HepG2 (cell line): ENCODE results near the gene MAGI1. TPM values are rescaled to one million over a fixed set of nuclear protein-coding genes. Genes with fewer than 3 reads are reported as not detected.

ENCODE experiments used
- ATAC-seq: fragments of 200-7000 bp; cut with Tn5 transposase; 3 replicates; pipeline ENCODE4 v1.9.1; 2020; ENCODE audit warnings: mild to moderate bottlenecking, moderate library complexity
- BruUV-seq: library from RNA; stranded (reverse); fragments of 400-500 nt; replicated peaks from 2 replicates; lab custom pipeline; 2021; lab: Mats Ljungman, UMichigan
- CTCF ChIA-PET: fragments of 300-600 bp; formaldehyde crosslinking; extraction: SDS; loops from one replicate; lab custom pipeline; 2021; ENCODE audit warnings: low total read pairs, inconsistent platforms, low intra/inter-chr PET ratio; lab: Yijun Ruan, JAX
- POLR2A ChIA-PET: fragments of 350-600 bp; sonication (Branson Sonifier 250); formaldehyde crosslinking; loops from one replicate; lab custom pipeline; 2020; ENCODE audit warnings: antibody characterized with exemption, inconsistent platforms; lab: Yijun Ruan, JAX
- DNase-seq: peaks from one replicate; pipeline ENCODE4 v3.0.0-alpha.2; 2015; ENCODE audit warnings: low spot score
- FAIRE-seq: peaks from 3 replicates; lab custom pipeline; 2011; peaks lifted over from hg19 to GRCh38; lab: Jason Lieb, UNC
- H2AFZ ChIP-seq: one replicate; pipeline ENCODE4 v1.6.1; 2011; ENCODE audit warnings: low read length, inconsistent platforms
- H3K27ac ChIP-seq: fragments of 300-600 bp; 3 replicates; pipeline ENCODE4 v1.8.0; 2011; ENCODE audit warnings: mixed run types, mild to moderate bottlenecking, mixed read lengths, low read length, inconsistent platforms; ENCODE audit not compliant: insufficient read depth; ENCODE audit errors: extremely low read length
- H3K27me3 ChIP-seq, 2 experiments: fragments of 200-600 bp in 1 of 2; 2 replicates in 1 of 2; 3 replicates in 1 of 2; pipeline versions ENCODE4 v1.6.0 to v1.8.0; 2011; ENCODE audit warnings: low read length in 2 of 2, mild to moderate bottlenecking in 2 of 2, moderate library complexity in 2 of 2, inconsistent platforms in 1 of 2; ENCODE audit not compliant: insufficient read depth in 2 of 2, control insufficient read depth in 1 of 2
- H3K36me3 ChIP-seq, 2 experiments: fragments of 200-600 bp in 1 of 2; replicated peaks in 1 of 2; 2 replicates in 1 of 2; 3 replicates in 1 of 2; pipeline versions ENCODE4 v1.5.1 to v1.8.0; 2011; ENCODE audit warnings: low read length in 2 of 2, inconsistent platforms in 1 of 2; ENCODE audit not compliant: insufficient read depth in 2 of 2, control insufficient read depth in 1 of 2
- H3K4me1 ChIP-seq: 2 replicates; pipeline ENCODE4 v1.5.1; 2012; ENCODE audit warnings: low read length, inconsistent platforms; ENCODE audit not compliant: insufficient read depth
- H3K4me2 ChIP-seq: 2 replicates; pipeline ENCODE4 v1.6.0; 2011; ENCODE audit warnings: low read depth, low read length, inconsistent platforms
- H3K4me3 ChIP-seq, 3 experiments: fragments of 200-600 bp in 1 of 3; sonication (generic), shearing (Covaris generic) in 1 of 3; replicated peaks in 1 of 3; 2 replicates each; pipeline ENCODE4 v1.5.1; 2011 to 2016; ENCODE audit warnings: low read length in 3 of 3, inconsistent platforms in 2 of 3, low read depth in 2 of 3, mild to moderate bottlenecking in 2 of 3, control low read depth in 1 of 3, mixed read lengths in 1 of 3; ENCODE audit not compliant: insufficient read depth in 1 of 3
- H3K79me2 ChIP-seq: one replicate; pipeline ENCODE4 v1.6.1; 2011; ENCODE audit warnings: low read length, inconsistent platforms; ENCODE audit not compliant: insufficient read depth
- H3K9ac ChIP-seq: 2 replicates; pipeline ENCODE4 v1.6.0; 2011; ENCODE audit warnings: mild to moderate bottlenecking, low read depth, low read length, inconsistent platforms; ENCODE audit not compliant: insufficient read depth
- H3K9me3 ChIP-seq: 2 replicates; pipeline ENCODE4 v1.5.1; 2012; ENCODE audit warnings: mild to moderate bottlenecking, low read length
- H4K20me1 ChIP-seq: 2 replicates; pipeline ENCODE4 v1.6.0; 2011; ENCODE audit warnings: inconsistent platforms, mild to moderate bottlenecking, low read length, moderate library complexity; ENCODE audit not compliant: insufficient read depth
- ARNTL ChIP-seq: sonication (generic); formaldehyde crosslinking; IDR thresholded peaks from 2 replicates; pipeline ENCODE4 v1.4.0; 2020; ENCODE audit warnings: mild to moderate bottlenecking, missing genetic modification reagents
- RAD21 ChIP-seq: fragments of 450-650 bp; formaldehyde crosslinking; IDR thresholded peaks from 2 replicates; pipeline ENCODE4 v1.5.0; 2020; ENCODE audit warnings: mild to moderate bottlenecking
- ZNF567 ChIP-seq: sonication (generic); formaldehyde crosslinking; IDR thresholded peaks from 2 replicates; pipeline ENCODE4 v1.8.1; 2023; ENCODE audit warnings: mild to moderate bottlenecking, missing genetic modification reagents, borderline replicate concordance
- ZSCAN9 ChIP-seq: IDR thresholded peaks from 2 replicates; pipeline ENCODE4 v1.6.1; 2016; ENCODE audit warnings: borderline replicate concordance
- WGBS: methylation state at CpG from one replicate; pipeline ENCODE4 v1.1.6; 2017; ENCODE audit warnings: low lambda C conversion rate; 5-methylcytosine and 5-hydroxymethylcytosine counted together
- in situ Hi-C: cut with HindIII; loops from 2 replicates; pipeline ENCODE4 v1.10.0; 2017; ENCODE audit warnings: low pct_unique_long_range_greater_than_20kb; ENCODE audit not compliant: extremely low pct_ligation_motif_present
- intact Hi-C: fragments of 100-400 bp; cut with micrococcal nuclease; formaldehyde crosslinking; loops from one replicate; pipeline ENCODE4 v1.10.0; 2022; ENCODE audit not compliant: unreplicated experiment
- polyA plus RNA-seq, 8 experiments: library from polyadenylated mRNA; depleted of rRNA in 3 of 8; stranded (reverse) in 7 of 8; unstranded in 1 of 8; fragments of >200 nt; fragmentation: Illumina TruSeq in 4 of 8; extraction: Trizol in 4 of 8; gene quantifications; 2 replicates each; pipeline versions ENCODE4 v1.2.1 to v1.2.3, GENCODE V29; 2011 to 2016; ENCODE audit warnings: low read depth in 4 of 8, missing spikeins in 1 of 8, mixed read lengths in 1 of 8; ENCODE audit not compliant: insufficient read depth in 1 of 8
- total RNA-seq, 5 experiments: library from RNA; depleted of rRNA; stranded (reverse); fragments of >200 nt; fragmentation: Illumina TruSeq; extraction: Trizol; gene quantifications; 2 replicates each; pipeline ENCODE4 v1.2.3, GENCODE V29; 2016; ENCODE audit warnings: low read depth in 1 of 5
- TF ChIP-seq, protein P1 (sequence below): sonication (generic); formaldehyde crosslinking; IDR thresholded peaks from 2 replicates; pipeline ENCODE4 v1.5.0; 2020; ENCODE audit warnings: mild to moderate bottlenecking, missing genetic modification reagents, moderate library complexity

The MAGI1 gene
- total and polyA plus RNA-seq, 2 of the 13 experiments (the other 11 are each of a cell fraction or from before 2014, with no cell fraction given) = 22.2 to 26.0 TPM

DNA sequence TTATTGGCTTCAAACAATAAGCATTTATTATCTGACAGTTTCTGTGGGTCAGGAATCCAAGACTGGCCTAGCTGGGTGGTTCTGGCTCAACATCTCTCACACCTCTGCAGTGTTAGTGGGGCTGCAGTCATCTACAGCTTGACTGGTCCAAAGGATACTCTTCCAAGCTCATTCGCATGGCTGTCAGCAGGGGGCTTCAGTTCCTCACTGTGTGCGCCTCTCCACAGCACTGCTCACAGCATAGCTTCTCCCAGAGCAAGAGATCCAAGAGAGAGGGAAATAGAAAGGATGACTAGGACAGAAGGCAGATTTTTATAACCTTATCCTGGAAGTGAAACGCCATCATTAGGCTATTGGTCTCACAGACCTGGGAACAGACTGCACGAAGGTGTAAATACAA lies 64.2 kb downstream of the MAGI1 start (continued):
- TF ChIP-seq ZSCAN9 (CRISPR knock-in tag) = no peak
- peak; percentile 16; the same call in 1 of the 2 replicates for TF ChIP-seq RAD21 (CRISPR knock-in tag)

DNA sequence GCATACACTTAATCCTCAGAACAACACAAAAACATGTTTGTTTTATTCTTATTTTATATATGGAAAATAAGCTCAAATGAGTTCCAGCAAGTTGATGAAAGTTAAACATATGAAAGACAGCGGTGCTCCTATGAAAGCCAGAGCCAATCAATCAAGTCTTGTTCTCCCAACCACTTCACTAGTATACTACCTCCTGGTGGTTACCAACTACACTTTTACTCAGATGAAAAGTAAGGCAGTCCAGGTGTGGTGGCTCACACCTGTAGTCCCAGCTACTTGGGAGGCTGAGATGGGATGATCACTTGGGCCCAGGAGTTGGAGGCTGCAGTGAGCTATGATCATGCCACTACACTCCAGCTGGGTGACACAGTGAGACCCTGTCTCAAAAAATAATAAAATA lies 66.0 kb downstream of the MAGI1 start:
- no peak overlapping the region for H2AFZ ChIP-seq
- H4K20me1 ChIP-seq = peaks cover 9% of the 10 kb centered on the region; the same call in 1 of the 2 replicates
- TF ChIP-seq, protein P1, sequence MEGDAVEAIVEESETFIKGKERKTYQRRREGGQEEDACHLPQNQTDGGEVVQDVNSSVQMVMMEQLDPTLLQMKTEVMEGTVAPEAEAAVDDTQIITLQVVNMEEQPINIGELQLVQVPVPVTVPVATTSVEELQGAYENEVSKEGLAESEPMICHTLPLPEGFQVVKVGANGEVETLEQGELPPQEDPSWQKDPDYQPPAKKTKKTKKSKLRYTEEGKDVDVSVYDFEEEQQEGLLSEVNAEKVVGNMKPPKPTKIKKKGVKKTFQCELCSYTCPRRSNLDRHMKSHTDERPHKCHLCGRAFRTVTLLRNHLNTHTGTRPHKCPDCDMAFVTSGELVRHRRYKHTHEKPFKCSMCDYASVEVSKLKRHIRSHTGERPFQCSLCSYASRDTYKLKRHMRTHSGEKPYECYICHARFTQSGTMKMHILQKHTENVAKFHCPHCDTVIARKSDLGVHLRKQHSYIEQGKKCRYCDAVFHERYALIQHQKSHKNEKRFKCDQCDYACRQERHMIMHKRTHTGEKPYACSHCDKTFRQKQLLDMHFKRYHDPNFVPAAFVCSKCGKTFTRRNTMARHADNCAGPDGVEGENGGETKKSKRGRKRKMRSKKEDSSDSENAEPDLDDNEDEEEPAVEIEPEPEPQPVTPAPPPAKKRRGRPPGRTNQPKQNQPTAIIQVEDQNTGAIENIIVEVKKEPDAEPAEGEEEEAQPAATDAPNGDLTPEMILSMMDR (CRISPR knock-in tag) = peak; percentile 20; the same call in 1 of the 2 replicates
- TF ChIP-seq ZNF567 (CRISPR knock-in tag) (no peak), ARNTL (CRISPR knock-in tag) (no peak)
- intact Hi-C loops = no loop called here
- CTCF ChIA-PET = no interaction called here
- BruUV-seq = no TSS peak
- 100% methylated on average over 1 of the region's 1 CpG for WGBS
- H3K27ac ChIP-seq = no peak overlapping the region
- H3K9me3 ChIP-seq = no peaks in the 10 kb centered on the region
- no peak for FAIRE-seq
- no peak for DNase-seq
- peaks cover 0 to 11% of the 10 kb centered on the region in 2 experiments; a peak in 3 of 5 replicates for H3K36me3 ChIP-seq
- no peak overlapping the region for H3K4me2 ChIP-seq
- H3K27me3 ChIP-seq = no peaks in the 10 kb centered on the region
- POLR2A ChIA-PET = no interaction called here
- no peak overlapping the region for H3K9ac ChIP-seq
- H3K4me1 ChIP-seq = peaks cover 13% of the 10 kb centered on the region
- in situ Hi-C loops = no loop called here
- no peak for ATAC-seq
- peaks cover 70% of the 10 kb centered on the region for H3K79me2 ChIP-seq
- no peak overlapping the region for H3K4me3 ChIP-seq
